HepG2 (cell line): ENCODE results near the gene TTF2. TPM values are rescaled to one million over a fixed set of nuclear protein-coding genes. Genes with fewer than 3 reads are reported as not detected.

Experiments used
- AKNA ChIP-seq: sonication (generic); formaldehyde crosslinking; IDR thresholded peaks from 2 replicates; pipeline ENCODE4 v1.4.0; 2020; ENCODE audit warnings: missing genetic modification reagents, borderline replicate concordance
- CSRNP2 ChIP-seq: sonication (generic); formaldehyde crosslinking; conservative IDR thresholded peaks from 2 replicates; pipeline ENCODE4 v1.8.0; 2022; ENCODE audit warnings: low read depth, missing genetic modification reagents
- HNF1A ChIP-seq, 2 experiments: sonication (generic) in 1 of 2; formaldehyde crosslinking in 1 of 2; IDR thresholded peaks; 2 replicates each; pipeline versions ENCODE4 v1.4.0 to v1.6.1; 2016 to 2020; ENCODE audit warnings: borderline replicate concordance in 1 of 2, low read depth in 1 of 2, mild to moderate bottlenecking in 1 of 2, missing genetic modification reagents in 1 of 2
- SNRNP70 ChIP-seq: fragments of 200-400 bp; formaldehyde crosslinking; IDR thresholded peaks from 2 replicates; pipeline ENCODE4 v1.6.1; 2017; ENCODE audit warnings: mild to moderate bottlenecking, low read depth, low read length, moderate library complexity
- THAP11 ChIP-seq: IDR thresholded peaks from 2 replicates; pipeline ENCODE4 v1.6.1; 2016; ENCODE audit warnings: missing biosample characterization, missing genetic modification reagents
- ZNF101 ChIP-seq: sonication (generic); formaldehyde crosslinking; IDR thresholded peaks from 2 replicates; pipeline ENCODE4 v1.4.0; 2020; ENCODE audit warnings: mild to moderate bottlenecking, low read depth, missing genetic modification reagents, borderline replicate concordance
- ZNF441 ChIP-seq: sonication (generic); formaldehyde crosslinking; IDR thresholded peaks from 2 replicates; pipeline ENCODE4 v1.7.0; 2021; ENCODE audit warnings: missing genetic modification reagents, borderline replicate concordance
- ZNF605 ChIP-seq: sonication (generic); formaldehyde crosslinking; IDR thresholded peaks from 2 replicates; pipeline ENCODE4 v1.8.0; 2022; ENCODE audit warnings: mild to moderate bottlenecking, missing genetic modification reagents
- polyA plus RNA-seq, 8 experiments: library from polyadenylated mRNA; depleted of rRNA in 3 of 8; stranded (reverse) in 7 of 8; unstranded in 1 of 8; fragments of >200 nt; fragmentation: Illumina TruSeq in 4 of 8; extraction: Trizol in 4 of 8; gene quantifications; 2 replicates each; pipeline versions ENCODE4 v1.2.1 to v1.2.3, GENCODE V29; 2011 to 2016; ENCODE audit warnings: low read depth in 4 of 8, missing spikeins in 1 of 8, mixed read lengths in 1 of 8; ENCODE audit not compliant: insufficient read depth in 1 of 8
- total RNA-seq, 5 experiments: library from RNA; depleted of rRNA; stranded (reverse); fragments of >200 nt; fragmentation: Illumina TruSeq; extraction: Trizol; gene quantifications; 2 replicates each; pipeline ENCODE4 v1.2.3, GENCODE V29; 2016; ENCODE audit warnings: low read depth in 1 of 5
- TF ChIP-seq, protein P1 (sequence below): conservative IDR thresholded peaks from 2 replicates; pipeline ENCODE4 v1.6.1; 2018; ENCODE audit warnings: missing genetic modification reagents
- TF ChIP-seq, protein P2 (sequence below): IDR thresholded peaks from 2 replicates; pipeline ENCODE4 v1.6.1; 2016; ENCODE audit warnings: missing compliant biosample characterization, missing genetic modification reagents, borderline replicate concordance
- TF ChIP-seq, protein P3 (sequence below): sonication (generic); formaldehyde crosslinking; IDR thresholded peaks from 2 replicates; pipeline ENCODE4 v1.4.0; 2020; ENCODE audit warnings: missing genetic modification reagents

TTF2 gene
- total and polyA plus RNA-seq, 2 of the 13 experiments (the other 11 are each of a cell fraction or from before 2014, with no cell fraction given), result 12.8 to 48.9 TPM

DNA sequence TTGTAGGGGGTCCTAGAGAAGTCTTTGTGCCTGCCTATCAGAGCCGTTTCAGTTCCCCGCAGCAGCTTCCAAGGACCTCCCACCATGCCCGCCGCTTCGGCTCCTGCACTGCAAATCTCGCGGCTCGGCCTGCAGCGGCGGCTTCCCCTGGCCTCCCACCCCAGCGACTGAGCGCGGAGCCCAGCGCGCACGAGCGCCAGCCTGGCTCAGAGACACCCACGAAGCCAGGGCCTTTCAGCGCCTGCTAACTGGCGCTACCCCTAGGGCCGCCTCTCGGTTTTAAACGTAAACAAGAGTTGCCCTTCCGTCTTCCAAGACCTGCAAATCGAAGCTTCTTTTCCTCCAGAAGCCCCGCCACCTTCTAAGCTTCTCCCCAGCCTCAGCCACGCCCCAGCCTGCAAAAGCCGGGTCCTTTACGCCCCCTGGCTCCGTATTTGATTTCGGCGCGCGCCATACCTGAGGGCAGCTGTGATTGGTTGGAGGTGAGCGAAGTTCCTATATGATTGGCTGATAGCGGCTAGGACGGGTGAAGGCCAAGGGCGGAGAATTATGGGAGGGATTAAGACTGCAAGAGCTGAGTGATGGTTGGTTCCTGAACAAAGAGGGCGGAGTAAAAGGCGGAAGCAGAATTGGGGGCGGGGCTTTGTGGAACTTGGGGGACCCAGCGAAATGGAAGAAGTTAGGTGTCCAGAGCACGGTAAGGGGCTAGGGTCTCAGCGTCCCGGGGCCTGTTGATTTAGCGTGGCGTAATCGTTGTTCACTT lies at the start of gene TTF2 (continued):
- no peak for TF ChIP-seq AKNA (CRISPR knock-in tag)
- 0 out of 2 replicates have a peak, but pooled peaks have one; percentile 30 for TF ChIP-seq ZNF441
- TF ChIP-seq, protein P1, sequence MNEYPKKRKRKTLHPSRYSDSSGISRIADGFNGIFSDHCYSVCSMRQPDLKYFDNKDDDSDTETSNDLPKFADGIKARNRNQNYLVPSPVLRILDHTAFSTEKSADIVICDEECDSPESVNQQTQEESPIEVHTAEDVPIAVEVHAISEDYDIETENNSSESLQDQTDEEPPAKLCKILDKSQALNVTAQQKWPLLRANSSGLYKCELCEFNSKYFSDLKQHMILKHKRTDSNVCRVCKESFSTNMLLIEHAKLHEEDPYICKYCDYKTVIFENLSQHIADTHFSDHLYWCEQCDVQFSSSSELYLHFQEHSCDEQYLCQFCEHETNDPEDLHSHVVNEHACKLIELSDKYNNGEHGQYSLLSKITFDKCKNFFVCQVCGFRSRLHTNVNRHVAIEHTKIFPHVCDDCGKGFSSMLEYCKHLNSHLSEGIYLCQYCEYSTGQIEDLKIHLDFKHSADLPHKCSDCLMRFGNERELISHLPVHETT, result no peak
- TF ChIP-seq HNF1A (IDR thresholded peaks at IDR 0.05; ENCODE audit: low read depth), result no peak
- TF ChIP-seq HNF1A (CRISPR knock-in tag; IDR thresholded peaks at IDR 0.05; ENCODE audit: borderline replicate concordance), result 0 out of 2 replicates have a peak, but pooled peaks have one; percentile 41
- TF ChIP-seq, protein P2, sequence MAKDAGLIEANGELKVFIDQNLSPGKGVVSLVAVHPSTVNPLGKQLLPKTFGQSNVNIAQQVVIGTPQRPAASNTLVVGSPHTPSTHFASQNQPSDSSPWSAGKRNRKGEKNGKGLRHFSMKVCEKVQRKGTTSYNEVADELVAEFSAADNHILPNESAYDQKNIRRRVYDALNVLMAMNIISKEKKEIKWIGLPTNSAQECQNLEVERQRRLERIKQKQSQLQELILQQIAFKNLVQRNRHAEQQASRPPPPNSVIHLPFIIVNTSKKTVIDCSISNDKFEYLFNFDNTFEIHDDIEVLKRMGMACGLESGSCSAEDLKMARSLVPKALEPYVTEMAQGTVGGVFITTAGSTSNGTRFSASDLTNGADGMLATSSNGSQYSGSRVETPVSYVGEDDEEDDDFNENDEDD (CRISPR knock-in tag), result peak; percentile 97
- TF ChIP-seq ZNF101 (CRISPR knock-in tag), result no peak
- no peak for TF ChIP-seq SNRNP70
- no peak for TF ChIP-seq ZNF605
- TF ChIP-seq, protein P3, sequence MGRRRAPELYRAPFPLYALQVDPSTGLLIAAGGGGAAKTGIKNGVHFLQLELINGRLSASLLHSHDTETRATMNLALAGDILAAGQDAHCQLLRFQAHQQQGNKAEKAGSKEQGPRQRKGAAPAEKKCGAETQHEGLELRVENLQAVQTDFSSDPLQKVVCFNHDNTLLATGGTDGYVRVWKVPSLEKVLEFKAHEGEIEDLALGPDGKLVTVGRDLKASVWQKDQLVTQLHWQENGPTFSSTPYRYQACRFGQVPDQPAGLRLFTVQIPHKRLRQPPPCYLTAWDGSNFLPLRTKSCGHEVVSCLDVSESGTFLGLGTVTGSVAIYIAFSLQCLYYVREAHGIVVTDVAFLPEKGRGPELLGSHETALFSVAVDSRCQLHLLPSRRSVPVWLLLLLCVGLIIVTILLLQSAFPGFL (CRISPR knock-in tag), result no peak
- no peak for TF ChIP-seq THAP11 (CRISPR knock-in tag)
- no peak for TF ChIP-seq CSRNP2
